NCI-H2196 (cell line): ENCODE data around the gene RAG2.
"Not testable (repeated sequence)": the region's sequence is repeated elsewhere in the genome, so short reads cannot be mapped to it uniquely, and the experiment has no call there.

Experiments used
- DNase-seq: peaks from one replicate; lab custom pipeline; 2025; ENCODE audit not compliant: unreplicated experiment; lab: John Stamatoyannopoulos, UW

Gene RAG2

GRCh38 chr11:36557390-36557789, 40.6 kb downstream of the RAG2 start:
- not testable (repeated sequence) for DNase-seq

GRCh38 chr11:36550385-36551115, 47.5 kb downstream of the RAG2 start:
- no peak for DNase-seq
